Measurements from ENCODE around the gene KNDC1.
A peak's percentile ranks its signal among the peaks of the same experiment; 100 is the strongest.

The KNDC1 gene

DNA sequence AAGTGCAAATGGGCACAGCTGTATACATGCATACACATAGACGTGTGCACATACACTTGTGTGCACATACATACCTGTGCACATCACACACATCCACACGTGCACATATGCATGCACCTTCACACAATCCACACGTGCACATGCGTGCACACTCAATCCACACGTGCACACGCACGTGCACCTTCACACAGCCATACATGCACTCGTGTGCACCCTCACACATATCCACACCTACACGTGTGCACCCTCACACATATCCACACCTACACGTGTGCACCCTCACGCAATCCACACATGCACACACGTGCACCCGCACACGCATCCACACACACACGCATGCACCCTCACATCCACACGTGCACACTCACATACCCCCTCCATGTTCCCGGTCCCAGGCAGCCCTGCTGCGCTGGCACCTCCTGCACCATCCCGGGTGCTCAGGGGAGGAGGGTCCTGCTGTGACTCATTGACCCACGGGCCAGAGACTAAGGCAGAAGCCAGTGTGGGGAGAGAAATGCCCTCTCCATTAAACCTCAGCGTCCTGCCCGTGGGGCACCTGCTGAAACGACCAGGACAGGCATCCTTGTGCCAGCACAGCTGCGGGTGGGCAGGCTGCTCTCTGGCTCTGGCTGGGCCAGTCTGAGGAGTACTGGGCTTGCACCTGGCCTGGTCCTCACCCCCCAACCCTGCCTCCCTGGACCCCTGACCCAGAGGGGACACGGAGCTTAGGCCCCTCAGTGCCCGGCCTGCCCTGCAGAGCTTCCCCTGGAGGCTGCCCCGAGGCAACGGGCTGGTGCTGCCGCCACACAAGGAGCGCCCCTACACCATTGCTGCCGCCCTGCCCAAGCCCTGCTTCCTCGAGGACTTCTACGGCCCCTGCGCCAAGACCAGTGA, 52.2 kb downstream of the KNDC1 start:
- H2AFZ ChIP-seq (ENCODE audit: low read length) = no peak overlapping the region
- no peak overlapping the region for H3K27ac ChIP-seq (replicated peaks; ENCODE audit: low read length)
- peak overlapping the region; percentile 27 for H3K18ac ChIP-seq (ENCODE audit: low read length)
- no peak overlapping the region for H4K8ac ChIP-seq (ENCODE audit: low read depth, low read length)
- H3K4me2 ChIP-seq (ENCODE audit: insufficient read depth, low read length, poor library complexity, severe bottlenecking) = no peak overlapping the region
- no peaks in the 10 kb centered on the region for H3K4me1 ChIP-seq (ENCODE audit: control insufficient read depth in 2 of 2, insufficient read depth in 1 of 2, low read depth in 1 of 2, low read length in 2 of 2)
- peaks cover 1% of the 10 kb centered on the region for H3K79me1 ChIP-seq (ENCODE audit: low read depth, low read length)
- H3K9me3 ChIP-seq (replicated peaks in 1 of 2; ENCODE audit: control insufficient read depth in 2 of 2, insufficient read depth in 1 of 2, low read depth in 1 of 2, low read length in 2 of 2) = peaks cover 0 to 9% of the 10 kb centered on the region in 2 donors
- peaks cover 0 to 6% (median 0%) of the 10 kb centered on the region in 3 experiments for H3K27me3 ChIP-seq (ENCODE audit: control insufficient read depth in 3 of 3, insufficient read depth in 3 of 3, low read depth in 1 of 3, low read length in 3 of 3)
- WGBS, 2 donors (ENCODE audit: extremely low coverage in 2 of 2, insufficient read length in 2 of 2, insufficient replicate concordance in 1 of 2) = no CpG with 5 or more reads among the region's 34 CpGs
- peak overlapping the region in 1 of 2 donors; percentile 64 for H3K4me3 ChIP-seq (ENCODE audit: low read length in 2 of 2)
- H2AK5ac ChIP-seq (ENCODE audit: low read depth, low read length) = peak overlapping the region; percentile 68
- peak overlapping the region; percentile 64 for H3K9ac ChIP-seq (ENCODE audit: low read depth, low read length, poor library complexity)
- H3K14ac ChIP-seq (ENCODE audit: low read length) = peak overlapping the region; percentile 67
- H2BK15ac ChIP-seq (ENCODE audit: low read length) = no peak overlapping the region
- H2BK12ac ChIP-seq (ENCODE audit: low read length) = no peak overlapping the region
- H2BK5ac ChIP-seq (ENCODE audit: low read length) = peak overlapping the region; percentile 61
- DNase-seq (ENCODE audit: low spot score) = no peak
- H4K91ac ChIP-seq (ENCODE audit: low read depth, low read length, poor library complexity) = no peak overlapping the region
- H2BK120ac ChIP-seq (ENCODE audit: low read depth, low read length) = no peak overlapping the region
- H3K36me3 ChIP-seq (replicated peaks in 1 of 2; ENCODE audit: control insufficient read depth in 2 of 2, insufficient read depth in 2 of 2, low read length in 2 of 2) = peaks cover 0 to 7% of the 10 kb centered on the region in 2 donors
- no peak overlapping the region for H3K4ac ChIP-seq (ENCODE audit: low read length)
- H3K23ac ChIP-seq (ENCODE audit: low read depth, low read length, poor library complexity) = peak overlapping the region; percentile 37

DNA sequence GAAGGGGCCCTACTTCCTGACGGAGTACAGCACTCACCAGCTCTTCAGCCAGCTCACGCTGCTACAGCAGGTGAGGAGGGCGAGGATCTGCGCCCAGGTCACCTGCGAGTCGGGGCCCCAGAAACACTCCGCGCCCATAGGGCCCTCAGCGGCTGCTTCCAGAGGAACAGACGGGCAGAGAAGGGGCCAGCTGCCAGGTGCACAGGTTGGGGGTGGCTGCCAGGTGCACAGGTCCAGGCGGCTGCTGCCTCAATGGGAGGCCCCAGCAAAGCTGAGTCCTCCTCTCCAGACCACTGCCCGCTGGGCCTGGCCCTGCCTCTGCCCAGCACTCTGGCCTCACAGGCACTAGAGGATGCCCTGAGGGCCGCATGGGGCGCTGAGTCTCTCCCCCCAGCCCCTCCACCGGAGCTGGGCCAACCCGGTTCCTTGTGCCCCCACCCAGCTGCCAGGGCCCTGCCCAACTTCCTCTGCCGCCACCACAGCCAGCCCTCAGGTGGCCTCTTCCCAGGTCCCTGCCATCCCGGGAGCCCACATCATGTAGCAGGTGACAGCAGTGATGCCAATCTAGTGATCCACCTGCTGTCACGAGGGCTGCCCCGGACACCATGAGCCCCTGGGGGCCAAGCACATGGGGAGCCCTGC, 53.0 kb downstream of the KNDC1 start:
- H2BK5ac ChIP-seq (ENCODE audit: low read length) = no peak overlapping the region

DNA sequence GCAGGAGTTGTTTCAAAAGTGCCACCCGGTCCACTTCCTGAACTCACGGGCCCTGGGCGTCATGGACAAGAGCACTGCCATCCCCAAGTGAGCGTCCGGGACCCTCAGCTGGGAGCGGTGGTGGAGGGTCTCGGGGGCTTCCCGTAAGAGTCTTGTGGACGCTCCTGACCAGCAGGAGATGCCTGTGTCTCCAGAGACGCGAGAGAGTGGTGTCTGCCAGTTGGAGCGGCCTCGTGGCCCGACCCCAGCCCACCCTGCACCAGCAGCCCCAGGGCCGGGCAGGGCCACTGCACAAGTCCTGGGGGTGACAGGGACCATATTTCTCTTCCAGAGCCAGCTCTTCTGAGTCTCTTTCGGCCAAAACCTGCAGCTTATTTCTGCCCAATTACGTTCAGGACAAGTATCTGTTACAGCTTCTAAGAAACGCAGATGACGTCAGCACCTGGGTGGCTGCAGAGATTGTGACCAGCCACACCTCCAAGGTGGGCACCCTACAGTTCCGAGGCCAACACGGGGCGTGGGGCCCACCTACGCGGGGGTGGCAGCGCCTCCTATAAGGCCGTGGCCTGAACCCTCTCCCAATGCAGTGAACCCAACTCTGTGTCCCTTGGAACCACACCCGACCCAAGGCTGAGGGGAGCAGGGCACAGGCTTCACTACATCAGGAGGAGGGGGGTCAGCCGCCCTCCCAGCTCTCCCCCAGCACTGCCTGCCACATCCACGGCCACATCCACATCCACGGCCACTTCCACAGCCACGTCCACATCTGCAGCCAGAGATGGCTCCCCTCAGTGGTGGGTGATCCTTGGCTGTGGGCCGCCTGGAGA, 53.8 kb downstream of the KNDC1 start:
- no peak for DNase-seq (ENCODE audit: low spot score)
- Histone ChIP-seq H3K79me1 (ENCODE audit: low read depth, low read length) (peaks cover 1% of the 10 kb centered on the region), H3K9me3 (replicated peaks in 1 of 2; ENCODE audit: control insufficient read depth in 2 of 2, insufficient read depth in 1 of 2, low read depth in 1 of 2, low read length in 2 of 2) (peaks cover 0 to 7% of the 10 kb centered on the region in 2 donors), H2BK5ac (ENCODE audit: low read length) (no peak overlapping the region), H2AFZ (ENCODE audit: low read length) (no peak overlapping the region), H2BK15ac (ENCODE audit: low read length) (no peak overlapping the region), H4K8ac (ENCODE audit: low read depth, low read length) (no peak overlapping the region), H3K18ac (ENCODE audit: low read length) (peak overlapping the region; percentile 35), H3K9ac (ENCODE audit: low read depth, low read length, poor library complexity) (no peak overlapping the region), H3K4me2 (ENCODE audit: insufficient read depth, low read length, poor library complexity, severe bottlenecking) (no peak overlapping the region), H3K4me3 (ENCODE audit: low read length in 2 of 2) (no peak overlapping the region), H2AK5ac (ENCODE audit: low read depth, low read length) (peak overlapping the region; percentile 54), H3K27ac (replicated peaks; ENCODE audit: low read length) (no peak overlapping the region), H3K4ac (ENCODE audit: low read length) (no peak overlapping the region), H3K4me1 (ENCODE audit: control insufficient read depth in 2 of 2, insufficient read depth in 1 of 2, low read depth in 1 of 2, low read length in 2 of 2) (no peaks in the 10 kb centered on the region), H2BK120ac (ENCODE audit: low read depth, low read length) (peak overlapping the region; percentile 63), H3K27me3 (ENCODE audit: control insufficient read depth in 3 of 3, insufficient read depth in 3 of 3, low read depth in 1 of 3, low read length in 3 of 3) (peaks cover 0 to 9% (median 0%) of the 10 kb centered on the region in 3 experiments), H4K91ac (ENCODE audit: low read depth, low read length, poor library complexity) (no peak overlapping the region), H3K23ac (ENCODE audit: low read depth, low read length, poor library complexity) (peak overlapping the region; percentile 17), H3K14ac (ENCODE audit: low read length) (peak overlapping the region; percentile 94), H3K36me3 (replicated peaks in 1 of 2; ENCODE audit: control insufficient read depth in 2 of 2, insufficient read depth in 2 of 2, low read length in 2 of 2) (peaks cover 0 to 5% of the 10 kb centered on the region in 2 donors), H2BK12ac (ENCODE audit: low read length) (no peak overlapping the region)
- WGBS, 2 donors (ENCODE audit: extremely low coverage in 2 of 2, insufficient read length in 2 of 2, insufficient replicate concordance in 1 of 2) = no CpG with 5 or more reads among the region's 32 CpGs

More for the DNA sequence above, 53.0 kb downstream of the KNDC1 start:
- H3K23ac ChIP-seq (ENCODE audit: low read depth, low read length, poor library complexity) = peak overlapping the region; percentile 37
- peaks cover 0 to 7% of the 10 kb centered on the region in 2 donors for H3K36me3 ChIP-seq (replicated peaks in 1 of 2; ENCODE audit: control insufficient read depth in 2 of 2, insufficient read depth in 2 of 2, low read length in 2 of 2)
- H3K4me3 ChIP-seq (ENCODE audit: low read length in 2 of 2) = no peak overlapping the region
- H2AFZ ChIP-seq (ENCODE audit: low read length) = no peak overlapping the region
- H3K27ac ChIP-seq (replicated peaks; ENCODE audit: low read length) = no peak overlapping the region
- no peak overlapping the region for H4K8ac ChIP-seq (ENCODE audit: low read depth, low read length)
- peaks cover 0 to 6% (median 0%) of the 10 kb centered on the region in 3 experiments for H3K27me3 ChIP-seq (ENCODE audit: control insufficient read depth in 3 of 3, insufficient read depth in 3 of 3, low read depth in 1 of 3, low read length in 3 of 3)
- no CpG with 5 or more reads among the region's 20 CpGs for WGBS, 2 donors (ENCODE audit: extremely low coverage in 2 of 2, insufficient read length in 2 of 2, insufficient replicate concordance in 1 of 2)
- H3K18ac ChIP-seq (ENCODE audit: low read length) = peak overlapping the region; percentile 3
- no peak overlapping the region for H2BK15ac ChIP-seq (ENCODE audit: low read length)
- H4K91ac ChIP-seq (ENCODE audit: low read depth, low read length, poor library complexity) = no peak overlapping the region
- H3K4ac ChIP-seq (ENCODE audit: low read length) = no peak overlapping the region
- peak overlapping the region; percentile 21 for H3K14ac ChIP-seq (ENCODE audit: low read length)
- H2BK12ac ChIP-seq (ENCODE audit: low read length) = peak overlapping the region; percentile 10
- peak overlapping the region; percentile 68 for H2AK5ac ChIP-seq (ENCODE audit: low read depth, low read length)
- no peaks in the 10 kb centered on the region for H3K4me1 ChIP-seq (ENCODE audit: control insufficient read depth in 2 of 2, insufficient read depth in 1 of 2, low read depth in 1 of 2, low read length in 2 of 2)
- peaks cover 0 to 9% of the 10 kb centered on the region in 2 donors for H3K9me3 ChIP-seq (replicated peaks in 1 of 2; ENCODE audit: control insufficient read depth in 2 of 2, insufficient read depth in 1 of 2, low read depth in 1 of 2, low read length in 2 of 2)
- peaks cover 1% of the 10 kb centered on the region for H3K79me1 ChIP-seq (ENCODE audit: low read depth, low read length)
- peak overlapping the region; percentile 11 for H3K4me2 ChIP-seq (ENCODE audit: insufficient read depth, low read length, poor library complexity, severe bottlenecking)
- peak overlapping the region; percentile 64 for H3K9ac ChIP-seq (ENCODE audit: low read depth, low read length, poor library complexity)
- no peak for DNase-seq (ENCODE audit: low spot score)
- H2BK120ac ChIP-seq (ENCODE audit: low read depth, low read length) = no peak overlapping the region

All from neuronal stem cell (in vitro differentiated cells).